A549 (cell line): ENCODE measurements around the gene ZNF358.

Experiments used
- CEBPB ChIP-seq, 2 experiments: fragments of >200 bp in 1 of 2; sonication (Bioruptor Twin) in 1 of 2; formaldehyde crosslinking in 1 of 2; IDR thresholded peaks; 2 replicates each; pipeline ENCODE4 v1.6.1; 2012 to 2016
- KDM1A ChIP-seq: fragments of 200-600 bp; sonication (generic); IDR thresholded peaks from 2 replicates; pipeline ENCODE4 v1.6.1; 2016; ENCODE audit warnings: low read depth, mild to moderate bottlenecking
- MAFK ChIP-seq: fragments of 450-650 bp; IDR thresholded peaks from 2 replicates; pipeline ENCODE4 v1.6.1; 2014; ENCODE audit not compliant: partially characterized antibody
- POLR2A ChIP-seq: IDR thresholded peaks from 2 replicates; pipeline ENCODE4 v1.6.1; 2012; ENCODE audit warnings: mild to moderate bottlenecking, low read length
- RAD21 ChIP-seq, 2 experiments: fragments of >200 bp in 1 of 2; sonication (Bioruptor Twin) in 1 of 2; formaldehyde crosslinking in 1 of 2; IDR thresholded peaks in 1 of 2; conservative IDR thresholded peaks in 1 of 2; 2 replicates in 1 of 2; 3 replicates in 1 of 2; pipeline ENCODE4 v1.6.1; 2012 to 2018; ENCODE audit warnings: inconsistent platforms in 1 of 2
- SMC3 ChIP-seq: fragments of >200 bp; sonication (Bioruptor Twin); formaldehyde crosslinking; IDR thresholded peaks from 3 replicates; pipeline ENCODE4 v1.6.1; 2018; ENCODE audit warnings: inconsistent platforms
- TF ChIP-seq, protein P1 (sequence below): fragments of >200 bp; sonication (Bioruptor Twin); formaldehyde crosslinking; IDR thresholded peaks from 3 replicates; pipeline ENCODE4 v1.5.1; 2016
- TF ChIP-seq, protein P2 (sequence below): fragments of 250-450 bp; sonication (Bioruptor Pico); IDR thresholded peaks from 2 replicates; pipeline ENCODE4 v1.5.0; 2021; ENCODE audit warnings: mild to moderate bottlenecking, moderate library complexity, borderline replicate concordance

DNA sequence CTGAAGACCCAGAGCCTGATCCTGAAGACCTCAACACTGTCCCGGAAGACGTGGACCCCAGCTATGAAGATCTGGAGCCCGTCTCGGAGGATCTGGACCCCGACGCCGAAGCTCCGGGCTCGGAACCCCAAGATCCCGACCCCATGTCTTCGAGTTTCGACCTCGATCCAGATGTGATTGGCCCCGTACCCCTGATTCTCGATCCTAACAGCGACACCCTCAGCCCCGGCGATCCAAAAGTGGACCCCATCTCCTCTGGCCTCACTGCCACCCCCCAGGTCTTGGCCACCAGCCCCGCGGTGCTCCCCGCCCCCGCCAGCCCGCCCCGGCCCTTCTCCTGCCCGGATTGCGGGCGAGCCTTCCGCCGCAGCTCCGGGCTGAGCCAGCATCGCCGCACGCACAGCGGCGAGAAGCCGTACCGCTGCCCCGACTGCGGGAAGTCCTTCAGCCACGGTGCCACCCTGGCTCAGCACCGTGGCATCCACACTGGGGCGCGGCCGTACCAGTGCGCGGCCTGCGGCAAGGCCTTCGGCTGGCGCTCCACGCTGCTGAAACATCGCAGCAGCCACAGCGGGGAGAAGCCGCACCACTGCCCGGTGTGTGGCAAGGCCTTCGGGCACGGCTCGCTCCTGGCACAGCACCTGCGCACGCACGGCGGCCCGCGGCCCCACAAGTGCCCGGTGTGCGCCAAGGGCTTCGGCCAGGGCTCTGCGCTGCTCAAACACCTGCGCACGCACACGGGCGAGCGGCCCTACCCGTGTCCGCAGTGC is 3.6 kb downstream of the ZNF358 start:
- TF ChIP-seq, protein P1, sequence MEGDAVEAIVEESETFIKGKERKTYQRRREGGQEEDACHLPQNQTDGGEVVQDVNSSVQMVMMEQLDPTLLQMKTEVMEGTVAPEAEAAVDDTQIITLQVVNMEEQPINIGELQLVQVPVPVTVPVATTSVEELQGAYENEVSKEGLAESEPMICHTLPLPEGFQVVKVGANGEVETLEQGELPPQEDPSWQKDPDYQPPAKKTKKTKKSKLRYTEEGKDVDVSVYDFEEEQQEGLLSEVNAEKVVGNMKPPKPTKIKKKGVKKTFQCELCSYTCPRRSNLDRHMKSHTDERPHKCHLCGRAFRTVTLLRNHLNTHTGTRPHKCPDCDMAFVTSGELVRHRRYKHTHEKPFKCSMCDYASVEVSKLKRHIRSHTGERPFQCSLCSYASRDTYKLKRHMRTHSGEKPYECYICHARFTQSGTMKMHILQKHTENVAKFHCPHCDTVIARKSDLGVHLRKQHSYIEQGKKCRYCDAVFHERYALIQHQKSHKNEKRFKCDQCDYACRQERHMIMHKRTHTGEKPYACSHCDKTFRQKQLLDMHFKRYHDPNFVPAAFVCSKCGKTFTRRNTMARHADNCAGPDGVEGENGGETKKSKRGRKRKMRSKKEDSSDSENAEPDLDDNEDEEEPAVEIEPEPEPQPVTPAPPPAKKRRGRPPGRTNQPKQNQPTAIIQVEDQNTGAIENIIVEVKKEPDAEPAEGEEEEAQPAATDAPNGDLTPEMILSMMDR: no peak
- TF ChIP-seq POLR2A (no peak), MAFK (no peak), CEBPB (IDR thresholded peaks at IDR 0.05) (no peak), RAD21 (conservative IDR thresholded peaks at IDR 0.05 in 1 of 2, IDR thresholded peaks at IDR 0.05 in 1 of 2) (no peak), KDM1A (no peak), SMC3 (no peak)
- TF ChIP-seq, protein P2, sequence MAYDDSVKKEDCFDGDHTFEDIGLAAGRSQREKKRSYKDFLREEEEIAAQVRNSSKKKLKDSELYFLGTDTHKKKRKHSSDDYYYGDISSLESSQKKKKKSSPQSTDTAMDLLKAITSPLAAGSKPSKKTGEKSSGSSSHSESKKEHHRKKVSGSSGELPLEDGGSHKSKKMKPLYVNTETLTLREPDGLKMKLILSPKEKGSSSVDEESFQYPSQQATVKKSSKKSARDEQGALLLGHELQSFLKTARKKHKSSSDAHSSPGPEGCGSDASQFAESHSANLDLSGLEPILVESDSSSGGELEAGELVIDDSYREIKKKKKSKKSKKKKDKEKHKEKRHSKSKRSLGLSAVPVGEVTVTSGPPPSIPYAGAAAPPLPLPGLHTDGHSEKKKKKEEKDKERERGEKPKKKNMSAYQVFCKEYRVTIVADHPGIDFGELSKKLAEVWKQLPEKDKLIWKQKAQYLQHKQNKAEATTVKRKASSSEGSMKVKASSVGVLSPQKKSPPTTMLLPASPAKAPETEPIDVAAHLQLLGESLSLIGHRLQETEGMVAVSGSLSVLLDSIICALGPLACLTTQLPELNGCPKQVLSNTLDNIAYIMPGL: no peak
